Inflammatory macrophage treated with lipopolysaccharide for 1 hour (primary cell): Measurements from ENCODE around the gene MRC2.
A peak's percentile ranks its signal among the peaks of the same experiment; 100 is the strongest.

ENCODE experiments used
- DNase-seq, 2 donors: peaks; one replicate each; pipeline ENCODE4 v3.0.0-alpha.2; 2020 to 2022

The MRC2 gene

DNA sequence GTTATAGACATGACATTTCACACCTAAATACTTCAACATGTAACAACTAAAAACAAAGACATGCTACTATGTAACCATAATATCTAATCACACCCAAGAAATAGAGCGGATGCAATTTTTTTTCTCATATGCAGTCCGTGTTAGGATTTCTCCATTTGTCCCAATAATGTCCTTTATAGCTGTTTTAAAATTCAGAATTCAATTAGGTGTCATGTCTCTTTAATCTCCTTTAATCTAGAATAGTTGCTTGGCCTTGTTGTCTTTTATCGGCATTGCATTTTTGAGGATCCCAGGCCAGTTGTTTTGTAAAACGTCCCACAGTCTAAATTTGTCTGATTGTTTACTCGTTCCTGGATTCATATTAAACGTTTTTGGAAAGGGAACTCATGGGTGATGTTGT, 14.5 kb downstream of the MRC2 start:
- DNase-seq = no peak

DNA sequence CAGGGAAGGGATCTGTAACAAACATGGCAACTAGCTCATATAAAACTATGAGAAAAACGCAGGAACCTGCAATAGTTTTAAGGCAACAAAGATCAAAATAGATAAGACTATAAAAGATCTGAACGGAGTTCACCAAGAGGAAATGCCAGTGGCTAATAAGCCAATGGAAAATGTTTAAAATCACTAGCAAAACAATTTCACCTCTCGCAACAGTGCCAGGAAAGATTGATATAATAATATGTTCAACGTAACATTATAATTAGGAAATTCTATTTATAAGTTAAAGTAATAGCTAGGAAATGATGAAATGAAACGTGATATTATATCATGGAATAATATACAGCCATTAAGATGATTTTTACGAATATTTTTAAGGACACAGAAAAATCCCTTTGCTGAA, 16.0 kb downstream of the MRC2 start:
- DNase-seq = no peak

DNA sequence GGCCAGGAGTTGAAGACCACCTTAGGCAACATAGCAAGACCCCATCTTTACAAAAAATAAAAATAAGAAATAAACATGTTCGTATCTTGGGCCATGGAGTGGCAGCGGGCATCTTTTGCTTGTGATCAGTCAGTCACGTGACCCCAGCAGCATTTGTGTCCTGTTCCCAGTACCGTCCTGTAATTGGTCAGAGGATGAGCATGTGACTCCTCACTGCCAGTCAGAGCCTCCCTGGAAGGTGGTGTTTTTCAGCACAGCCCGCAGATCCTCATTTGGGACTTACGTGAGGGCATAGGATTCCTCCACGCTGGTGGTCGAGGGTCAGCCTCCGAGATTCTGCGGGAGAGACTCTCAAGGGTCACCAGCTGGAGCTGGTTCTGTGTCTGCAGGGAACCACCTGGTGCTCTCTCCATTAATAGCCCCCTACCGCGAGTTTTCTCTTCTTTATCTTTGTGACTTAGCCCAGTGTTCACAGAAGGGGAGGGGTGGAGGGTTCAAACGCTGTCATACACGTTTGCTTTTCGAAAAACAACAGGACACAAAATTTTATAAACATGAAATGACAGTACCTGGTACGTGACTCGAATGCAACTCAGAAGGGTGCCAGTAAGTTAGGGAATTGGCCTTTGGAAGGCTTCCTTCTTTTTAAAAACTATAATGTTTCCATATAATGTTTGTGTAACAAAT, 17.2 kb downstream of the MRC2 start:
- no peak for DNase-seq

DNA sequence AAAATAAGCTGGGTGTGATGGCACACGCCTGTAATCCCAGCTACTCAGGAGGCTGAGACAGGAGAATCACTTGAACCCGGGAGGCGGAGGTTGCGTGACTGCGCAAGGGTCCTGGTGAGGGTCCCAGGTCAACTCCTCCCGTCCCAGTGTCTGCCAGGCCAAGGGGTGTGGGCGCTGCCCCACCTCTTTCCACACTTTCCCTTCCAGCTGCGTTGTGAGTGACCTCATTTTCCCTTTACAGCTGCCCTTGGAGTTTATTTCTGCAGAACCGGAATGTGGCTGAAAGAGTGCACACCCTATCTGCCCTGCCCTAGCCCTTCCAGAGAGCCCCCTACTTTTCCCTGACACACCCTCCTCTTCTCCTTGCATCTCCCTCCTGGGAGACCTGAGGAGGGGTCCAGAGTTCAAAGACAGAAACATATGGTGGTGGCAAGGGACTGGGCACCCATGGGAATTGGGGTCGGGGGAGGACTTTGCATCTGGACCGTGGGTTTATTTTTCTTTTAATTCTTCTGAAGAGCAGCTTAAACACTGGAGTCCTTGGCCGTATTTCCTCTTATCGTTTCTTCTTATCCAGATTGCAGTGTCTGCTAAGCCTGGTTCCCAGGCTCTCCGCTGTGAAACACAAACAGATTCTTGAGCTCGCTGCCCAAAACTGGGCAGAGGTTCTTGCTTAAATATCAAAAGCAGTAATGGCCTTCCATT, 20.9 kb downstream of the MRC2 start:
- DNase-seq = no peak

DNA sequence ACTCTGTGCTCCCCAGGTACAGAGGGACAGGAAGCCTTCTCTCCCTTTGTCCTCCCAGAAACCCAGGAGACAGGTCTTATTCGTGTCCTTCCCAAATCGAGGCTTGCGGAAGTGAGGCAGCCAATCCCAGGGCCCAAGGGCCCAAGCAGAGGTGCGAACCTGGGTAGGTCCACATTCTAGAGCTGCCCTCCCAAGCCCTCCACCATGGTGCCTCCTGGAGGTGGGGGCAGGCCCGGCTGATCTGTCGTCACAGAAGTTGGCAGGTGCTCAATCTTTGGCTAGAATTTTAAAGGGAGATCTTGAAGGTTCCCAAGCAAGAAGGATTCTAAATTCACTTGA, 21.5 kb downstream of the MRC2 start:
- DNase-seq = no peak

DNA sequence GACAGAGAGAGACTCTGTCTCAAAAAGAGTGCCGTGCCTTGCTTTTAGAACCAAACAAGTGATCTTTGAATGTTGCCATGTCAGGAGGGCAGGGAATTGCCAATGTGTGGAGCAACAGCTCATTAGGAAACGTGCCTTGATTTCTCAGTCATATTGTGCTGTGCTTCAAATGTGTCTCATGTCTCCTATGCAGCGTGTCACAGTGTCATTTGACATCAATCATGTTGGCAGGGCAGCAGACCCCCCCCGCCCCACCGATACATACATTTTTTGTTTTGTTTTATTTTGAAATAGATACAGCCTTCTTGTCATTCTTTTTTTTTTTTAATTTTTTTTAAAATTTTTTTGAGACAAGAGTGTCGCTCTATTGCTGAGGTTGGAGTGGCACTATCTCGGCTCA, 22.1 kb downstream of the MRC2 start:
- peak in 1 of 2 donors; percentile 42 for DNase-seq

DNA sequence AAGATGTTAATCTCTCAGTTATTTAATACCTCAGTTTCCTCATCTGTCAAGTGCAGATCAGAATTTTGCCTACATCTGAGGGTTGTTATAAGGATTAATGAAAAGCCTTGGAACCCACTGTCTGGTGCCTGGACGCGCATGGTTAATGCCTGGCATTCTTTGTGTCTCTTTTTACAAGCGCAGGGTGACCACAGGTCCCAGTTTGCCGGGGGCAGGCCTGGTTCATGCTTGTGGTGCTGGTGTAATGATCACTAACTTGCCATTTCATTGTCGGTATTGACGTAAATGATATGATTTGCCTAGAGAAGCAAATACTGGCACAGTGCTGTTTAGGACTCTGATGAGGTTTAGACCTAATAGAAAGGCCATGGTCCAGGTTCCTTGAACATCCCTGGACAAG, 23.1 kb downstream of the MRC2 start:
- DNase-seq = no peak

DNA sequence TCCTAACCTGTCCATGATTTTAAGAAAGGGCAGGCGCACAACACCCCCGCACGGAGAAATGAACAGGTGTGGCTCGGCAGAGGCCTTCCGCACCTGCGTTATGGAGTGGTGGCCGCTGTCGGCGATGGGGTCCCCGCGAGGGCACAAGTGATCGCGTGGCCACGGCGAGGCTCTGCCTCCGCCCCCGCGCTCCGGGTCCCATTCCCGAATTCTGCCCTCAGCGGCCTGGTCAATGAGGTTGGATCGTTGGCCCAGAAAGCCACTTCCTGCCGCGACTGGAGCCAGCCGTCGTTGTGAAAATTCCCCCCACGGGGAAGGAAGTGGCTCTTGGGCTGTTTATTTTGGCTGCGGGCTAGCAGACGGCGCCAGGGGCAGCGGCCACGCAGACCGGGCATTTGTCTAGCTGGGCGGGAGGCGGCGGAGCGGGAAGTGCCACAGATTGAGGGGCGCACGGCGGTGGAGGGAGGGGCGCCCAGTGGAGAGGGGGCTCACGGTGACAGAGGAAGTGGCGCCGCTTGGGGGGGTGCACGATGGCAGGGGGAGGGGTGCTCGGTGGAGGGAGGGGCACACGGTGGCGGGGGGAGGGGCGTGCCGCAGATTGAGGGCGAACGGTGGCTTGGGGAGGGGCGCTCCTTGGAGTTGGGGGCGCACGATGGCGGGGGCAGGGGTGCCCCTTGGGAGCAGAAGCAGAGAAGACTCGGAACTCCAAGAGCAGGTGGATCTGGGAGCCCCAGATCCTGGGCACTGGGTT, 25.0 kb downstream of the MRC2 start:
- DNase-seq = peak; percentile 62 to 74

DNA sequence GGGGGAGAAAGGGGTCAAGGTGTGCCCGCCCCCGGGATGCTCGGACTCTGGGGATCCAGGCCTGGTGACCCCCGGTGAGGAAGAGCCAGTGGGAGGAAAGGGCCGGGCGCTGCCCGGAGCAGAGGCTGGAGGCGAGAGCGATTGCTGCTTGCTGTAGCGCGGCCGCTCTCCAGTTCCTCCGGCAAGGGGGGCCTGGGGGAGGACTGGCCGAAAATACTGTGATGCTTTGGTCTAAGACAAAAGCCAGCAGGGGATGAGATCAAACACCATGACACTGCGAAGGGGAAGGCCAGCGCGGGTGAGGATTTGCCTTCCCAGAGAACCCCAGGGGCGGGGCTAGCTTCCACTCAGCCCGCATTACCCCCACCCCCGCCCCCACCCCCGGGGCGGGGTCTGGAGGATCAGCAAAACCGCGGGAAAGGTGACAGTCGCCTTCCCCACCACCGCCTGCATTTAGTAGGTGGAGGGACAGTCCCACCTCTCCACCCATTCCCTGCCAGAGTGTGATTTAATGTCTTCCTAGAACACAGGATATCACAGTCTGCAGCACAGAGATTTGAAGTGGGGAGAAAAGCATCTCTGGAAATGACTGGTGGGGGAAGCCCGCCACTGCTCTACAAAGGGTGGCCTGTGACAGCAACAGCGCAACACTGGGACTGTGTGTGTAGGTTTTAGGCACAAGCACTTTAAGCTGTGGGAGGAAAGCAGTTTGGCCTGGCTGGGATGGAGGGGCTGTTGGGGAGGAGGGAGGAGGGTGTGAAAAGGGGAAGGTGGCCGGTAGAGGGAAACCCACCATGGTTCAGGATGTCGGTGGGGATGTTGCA, 25.7 kb downstream of the MRC2 start:
- peak; percentile 42 to 68 for DNase-seq

DNA sequence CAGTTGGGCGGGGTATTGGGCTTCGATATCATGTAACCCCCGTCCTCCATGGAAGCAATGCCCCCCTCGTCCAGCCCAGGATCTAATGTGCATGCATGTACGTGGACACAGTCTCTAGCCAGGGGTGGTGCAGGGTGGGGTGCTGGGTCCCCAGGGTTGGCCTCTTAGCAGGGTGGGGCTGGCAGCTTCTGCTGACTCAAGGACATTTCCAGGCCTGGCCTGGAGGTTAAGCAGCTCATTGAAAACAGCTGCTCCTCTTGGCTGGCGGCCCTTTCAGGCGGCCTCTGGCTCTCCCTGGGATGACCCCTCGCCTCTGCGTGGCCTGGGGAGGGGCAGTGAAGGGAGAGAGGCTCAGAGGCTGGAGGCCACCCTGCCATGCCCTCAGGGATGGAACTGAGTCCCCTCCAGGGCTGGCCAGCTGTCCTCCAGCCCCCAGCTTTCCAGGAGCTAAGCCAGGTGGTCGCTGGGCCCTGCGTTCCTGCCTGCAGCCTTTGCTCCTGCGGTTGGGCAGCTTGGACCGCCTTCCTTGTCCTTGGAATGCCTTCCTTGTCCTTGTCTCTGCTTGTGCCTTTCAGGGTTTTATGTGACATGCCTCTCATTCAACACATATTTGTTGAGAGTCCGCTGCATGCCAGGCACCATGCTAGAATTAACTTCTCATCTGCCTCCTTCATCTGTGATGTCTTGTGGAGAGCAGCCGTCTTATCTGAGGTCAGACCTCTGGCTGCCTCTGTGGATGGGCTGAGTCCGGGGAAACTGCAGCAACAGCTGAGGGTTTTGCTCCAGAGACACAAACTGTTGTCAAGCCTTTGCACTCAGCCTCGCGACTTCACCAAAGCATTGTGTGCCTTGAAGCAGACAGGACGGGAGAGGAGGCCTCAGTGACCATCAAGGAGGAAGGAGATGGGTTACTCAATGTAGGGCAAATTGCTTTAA, 26.6 kb downstream of the MRC2 start:
- DNase-seq = no peak

DNA sequence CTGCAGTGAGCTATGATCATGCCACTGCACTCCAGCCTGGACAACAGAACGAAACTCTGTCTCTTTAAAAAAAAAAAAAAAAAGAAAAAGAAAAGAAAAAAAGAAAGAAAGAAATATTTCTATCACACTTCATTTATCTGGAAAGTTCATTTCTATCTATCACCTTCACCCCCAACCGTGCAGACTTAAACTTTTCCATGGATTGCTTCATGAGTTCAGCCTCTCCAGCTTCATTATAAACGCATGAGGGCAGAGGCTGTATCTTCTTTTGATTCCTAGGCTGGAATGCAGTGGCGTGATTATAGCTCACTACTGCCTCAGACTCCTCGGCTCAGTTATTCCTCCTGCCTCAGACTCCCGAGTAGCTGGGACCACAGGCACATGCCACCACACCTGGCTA, 28.2 kb downstream of the MRC2 start:
- no peak for DNase-seq

DNA sequence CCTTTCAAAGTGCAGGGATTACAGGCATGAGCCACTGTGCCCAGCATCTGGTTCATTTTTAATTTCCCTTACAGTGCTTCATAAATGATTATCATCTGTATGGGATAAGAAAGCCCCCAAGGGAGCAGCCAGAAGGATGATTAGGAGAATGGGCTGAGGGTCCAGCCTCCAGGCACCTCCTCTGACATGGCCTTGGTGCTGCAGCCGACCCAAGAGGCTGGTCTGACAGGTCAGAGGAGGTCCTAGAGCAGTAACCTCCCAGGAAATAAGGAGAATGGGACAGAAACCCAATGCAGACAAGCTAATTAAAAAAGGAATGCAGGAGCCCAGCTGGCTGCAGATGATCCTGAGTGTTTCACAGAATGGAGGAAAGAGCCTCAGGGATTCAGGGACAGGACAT, 29.0 kb downstream of the MRC2 start:
- DNase-seq = no peak

DNA sequence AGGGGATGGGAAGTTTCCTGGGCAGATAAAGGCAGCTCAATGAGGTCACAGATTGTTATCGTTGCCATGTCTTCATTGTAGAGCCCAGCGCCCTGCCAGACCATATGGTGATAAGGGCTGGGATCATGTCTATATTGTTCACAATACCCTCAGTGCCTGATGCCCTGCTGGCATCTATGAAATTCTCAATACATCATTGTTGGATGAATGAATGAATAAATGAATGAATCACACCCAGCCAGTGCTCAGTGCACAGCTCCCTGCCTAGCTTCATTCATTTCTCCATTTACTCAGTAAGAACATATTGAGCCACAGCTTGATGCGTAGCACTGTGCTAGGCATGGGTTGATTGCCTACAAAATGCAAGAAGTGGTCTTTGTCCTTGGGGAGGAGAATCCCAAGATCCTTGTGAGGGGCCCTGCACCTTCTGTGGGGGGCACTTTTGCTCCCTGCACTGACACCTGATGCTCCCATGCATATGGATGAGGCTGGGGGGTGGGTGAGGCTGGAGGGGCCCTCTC, 29.7 kb downstream of the MRC2 start:
- no peak for DNase-seq

DNA sequence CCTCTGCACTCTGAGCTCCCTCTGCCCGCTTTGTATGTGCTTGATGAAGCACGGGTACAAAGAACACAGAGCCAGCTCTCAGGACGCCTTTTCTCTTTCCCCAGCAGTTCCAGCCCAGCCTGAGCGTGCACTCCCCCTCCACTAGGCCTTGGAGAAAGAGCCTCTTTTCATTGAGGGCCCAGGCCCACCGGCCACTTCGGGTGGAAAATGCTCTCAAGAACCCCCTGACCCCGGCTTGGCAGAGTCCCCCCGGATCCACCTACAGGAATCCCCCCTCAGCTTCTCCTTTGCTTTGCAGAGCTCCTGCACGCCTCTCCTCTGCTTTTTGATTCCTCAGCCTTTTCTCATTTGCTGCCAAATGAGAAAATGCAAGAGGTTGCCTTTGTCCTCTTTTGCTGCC, 30.2 kb downstream of the MRC2 start:
- no peak for DNase-seq

DNA sequence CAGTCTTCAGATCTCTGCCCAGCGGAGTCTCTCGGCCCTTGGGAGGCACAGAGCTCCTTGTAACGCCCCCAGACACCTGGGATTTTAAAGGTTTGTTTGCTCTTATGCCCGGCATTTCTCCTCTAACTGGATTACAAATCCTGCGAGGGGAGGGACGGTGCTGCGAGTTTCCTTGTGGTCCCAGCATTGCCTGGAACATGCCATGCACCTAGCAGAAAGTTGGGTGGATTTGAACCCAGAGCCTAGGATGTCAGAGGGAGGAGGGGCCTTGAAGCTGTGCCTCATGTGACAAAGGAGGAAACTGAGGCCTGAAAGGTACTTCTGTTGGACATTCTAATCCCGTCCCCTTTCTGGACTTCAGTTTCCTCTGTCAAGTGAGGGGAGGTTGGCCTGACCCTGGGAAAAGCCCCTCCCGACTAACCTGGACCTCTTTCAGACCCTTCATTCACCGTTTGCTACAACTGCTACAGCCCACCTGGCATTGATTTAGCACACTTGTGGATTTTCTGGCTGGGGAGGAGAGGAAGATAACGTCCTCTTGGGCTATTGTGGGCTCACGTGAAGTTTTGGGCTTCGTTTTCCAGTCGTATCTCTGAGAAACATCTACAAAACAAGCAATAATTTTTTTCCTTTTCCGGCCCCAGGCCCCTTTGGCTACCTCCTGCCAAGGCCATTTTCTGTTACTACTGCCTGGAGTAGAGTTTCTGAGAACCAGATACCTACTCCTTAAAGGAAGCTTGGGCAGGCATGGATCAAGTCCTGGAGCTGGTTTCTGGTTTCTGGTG, 30.9 kb downstream of the MRC2 start:
- DNase-seq = no peak

DNA sequence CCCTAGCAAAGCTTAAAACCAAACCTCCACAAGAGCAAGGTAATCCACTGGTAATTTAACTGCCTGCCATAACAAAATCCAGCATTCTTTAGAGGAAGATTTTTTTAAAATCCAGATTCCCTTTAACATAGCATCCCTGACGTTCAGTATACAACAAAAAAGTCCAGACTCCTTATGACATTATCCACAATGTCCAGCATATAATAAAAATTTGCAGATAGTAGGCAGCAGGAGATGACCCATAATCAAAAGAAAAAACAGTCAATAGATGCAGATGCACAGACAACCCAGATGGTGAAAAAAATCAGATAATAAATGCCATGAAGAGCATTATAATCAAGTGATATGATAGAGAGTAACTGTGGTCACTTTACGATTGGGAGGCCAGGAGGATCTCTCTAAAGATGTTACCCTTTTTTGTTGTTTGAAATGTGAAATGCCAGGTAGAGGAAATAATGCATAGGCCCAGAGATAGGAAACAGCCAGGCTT, 33.2 kb downstream of the MRC2 start:
- no peak for DNase-seq

DNA sequence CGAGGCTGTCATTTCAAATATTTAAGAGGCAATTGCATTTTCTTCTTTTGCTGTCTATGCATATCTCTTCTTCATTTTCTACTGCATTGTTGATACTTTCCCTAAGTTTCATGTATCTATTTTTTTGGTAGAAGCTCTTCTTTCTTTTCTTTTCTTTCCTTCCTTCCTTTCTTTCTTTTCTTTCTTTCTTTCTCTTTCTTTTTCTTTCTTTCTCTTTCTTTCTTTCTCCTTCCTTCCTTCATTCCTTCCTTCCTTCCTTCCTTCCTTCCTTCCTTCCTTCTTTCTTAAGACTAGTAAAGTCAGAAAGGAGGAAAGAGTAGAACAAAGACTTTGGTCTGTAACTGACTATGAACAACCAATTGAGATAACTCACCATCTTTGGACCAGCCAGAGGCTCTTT, 33.9 kb downstream of the MRC2 start:
- DNase-seq = no peak

DNA sequence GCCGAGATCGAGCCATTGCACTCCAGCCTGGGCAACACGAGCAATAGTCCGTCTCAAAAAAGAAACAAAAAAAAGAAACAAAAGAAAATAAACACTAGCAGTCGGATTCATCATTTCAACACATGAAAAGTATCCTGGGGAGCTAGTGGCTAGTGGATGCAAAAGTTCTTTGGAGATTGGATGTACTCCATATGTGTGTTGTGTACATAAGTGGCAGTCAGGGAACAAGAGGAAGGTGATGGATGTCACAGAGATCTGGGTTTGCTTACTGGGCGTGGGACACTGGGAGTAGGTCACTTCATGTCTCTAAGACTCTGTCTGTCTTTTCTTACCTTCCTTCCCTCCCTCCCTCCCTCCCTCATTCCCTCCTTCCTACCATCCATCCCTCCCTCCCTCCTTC, 35.4 kb downstream of the MRC2 start:
- DNase-seq = no peak

DNA sequence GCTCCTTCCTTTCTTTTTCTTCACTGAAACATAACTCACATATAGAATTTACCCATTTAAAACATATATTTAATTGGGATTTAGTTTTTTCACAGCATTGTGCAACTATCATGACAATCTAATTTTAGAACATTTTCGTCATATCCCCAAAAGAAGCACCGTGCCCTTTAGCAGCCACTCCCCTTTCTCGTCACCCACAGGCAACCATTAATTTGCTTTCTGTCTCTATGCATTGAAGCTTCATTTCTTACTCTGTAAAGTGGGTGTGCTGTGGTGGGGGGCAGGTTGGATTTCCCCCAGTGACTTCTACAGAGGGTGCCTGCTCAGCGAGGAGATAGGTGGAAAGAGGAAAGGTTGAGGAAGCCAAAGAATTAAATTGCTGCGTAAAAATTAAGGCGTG, 35.8 kb downstream of the MRC2 start:
- DNase-seq = no peak

DNA sequence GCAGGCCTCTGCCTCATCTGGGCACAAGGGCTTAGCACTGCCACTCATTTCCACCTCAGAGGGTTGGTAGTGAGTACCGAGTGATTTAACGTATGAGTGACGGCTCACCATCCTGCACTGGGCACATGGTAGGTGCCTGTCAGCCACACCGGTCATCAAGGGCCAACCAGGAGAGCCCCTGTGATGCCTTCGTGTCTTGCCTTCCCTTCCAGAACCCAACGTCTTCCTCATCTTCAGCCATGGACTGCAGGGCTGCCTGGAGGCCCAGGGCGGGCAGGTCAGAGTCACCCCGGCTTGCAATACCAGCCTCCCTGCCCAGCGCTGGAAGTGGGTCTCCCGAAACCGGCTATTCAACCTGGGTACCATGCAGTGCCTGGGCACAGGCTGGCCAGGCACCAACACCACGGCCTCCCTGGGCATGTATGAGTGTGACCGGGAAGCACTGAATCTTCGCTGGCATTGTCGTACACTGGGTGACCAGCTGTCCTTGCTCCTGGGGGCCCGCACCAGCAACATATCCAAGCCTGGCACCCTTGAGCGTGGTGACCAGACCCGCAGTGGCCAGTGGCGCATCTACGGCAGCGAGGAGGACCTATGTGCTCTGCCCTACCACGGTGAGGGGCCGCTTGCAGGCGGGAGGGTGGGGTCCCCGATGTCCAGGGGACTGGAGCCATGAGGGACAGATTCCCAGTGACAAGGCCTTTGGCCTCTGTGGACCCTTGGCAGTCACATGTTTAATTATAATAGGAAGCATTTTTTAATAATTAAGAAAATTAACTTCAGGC, 37.1 kb downstream of the MRC2 start:
- DNase-seq = no peak
